ENCODE results near the gene TSR1.
A peak's percentile ranks its signal among the peaks of the same experiment; 100 is the strongest.

The TSR1 gene

GRCh38 chr17:2304931-2305330 is 31.3 kb downstream of the TSR1 start:
- no peak for DNase-seq (ENCODE audit: low read depth)
- no peak for TF ChIP-seq CTCF (IDR thresholded peaks at IDR 0.05; ENCODE audit: low read depth, low read length, missing control alignments)
- H3K4me3 ChIP-seq (ENCODE audit: low read depth, low read length), result no peak overlapping the region

DNA sequence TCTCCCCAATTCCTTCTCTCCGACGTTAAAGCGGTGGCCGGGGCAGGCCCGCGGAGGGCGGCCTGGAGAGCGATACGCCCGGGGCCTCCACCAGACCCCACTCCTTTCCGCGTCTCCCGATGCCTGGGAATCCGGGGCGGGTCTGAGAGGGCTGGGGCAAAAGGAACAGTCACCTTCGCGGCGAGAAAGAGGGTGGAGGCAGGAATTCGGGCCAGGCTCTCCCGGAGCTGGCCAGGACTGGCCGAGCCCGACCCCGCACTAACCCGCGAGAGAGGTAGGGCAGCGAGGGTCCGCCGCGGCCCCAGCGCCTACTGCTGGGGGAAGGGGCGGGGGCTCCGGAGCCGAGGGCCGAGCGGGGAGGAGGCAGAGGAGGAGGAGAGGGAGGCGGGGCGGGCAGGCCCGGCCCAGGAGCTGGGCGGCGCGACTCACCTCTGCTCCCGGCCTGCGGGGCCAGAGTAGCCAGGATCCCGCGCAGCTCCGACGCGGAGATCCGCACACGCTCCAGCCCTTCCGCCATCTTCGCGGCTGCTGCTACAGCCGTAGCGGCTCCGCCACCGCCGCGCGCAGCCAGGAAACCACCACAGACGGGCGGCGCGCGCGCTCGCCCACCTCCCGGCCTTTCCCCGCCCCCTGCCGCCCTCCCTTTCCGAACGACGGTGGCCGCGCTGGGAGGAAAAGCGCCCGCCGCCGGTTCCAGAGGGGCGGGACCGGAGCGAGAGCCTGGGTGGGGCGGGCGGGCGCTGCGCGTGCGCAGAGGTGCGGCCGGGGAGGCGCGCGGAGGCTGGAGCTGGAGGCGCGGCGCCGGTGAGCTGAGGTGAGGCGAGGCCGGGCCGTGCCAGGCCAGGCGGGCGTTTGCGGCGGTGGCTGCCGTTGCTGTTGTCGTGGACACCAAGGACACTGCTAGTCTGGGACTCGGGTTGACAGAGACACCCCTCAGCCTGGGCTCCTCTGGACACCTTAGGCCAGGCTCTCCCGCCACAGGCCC is 32.8 kb downstream of the TSR1 start, which contains the start of the genes SMG6 and SRR:
SMG6 (minus strand) TSS at position 582 of the 985 bp plus-strand sequence; CDS start at position 517, 65 bp downstream.
SRR (plus strand) TSS at position 747 of the 985 bp plus-strand sequence. CDS start 11,611 bp downstream, outside the sequence.
- peak; percentile 40 for DNase-seq (ENCODE audit: low read depth)

DNA sequence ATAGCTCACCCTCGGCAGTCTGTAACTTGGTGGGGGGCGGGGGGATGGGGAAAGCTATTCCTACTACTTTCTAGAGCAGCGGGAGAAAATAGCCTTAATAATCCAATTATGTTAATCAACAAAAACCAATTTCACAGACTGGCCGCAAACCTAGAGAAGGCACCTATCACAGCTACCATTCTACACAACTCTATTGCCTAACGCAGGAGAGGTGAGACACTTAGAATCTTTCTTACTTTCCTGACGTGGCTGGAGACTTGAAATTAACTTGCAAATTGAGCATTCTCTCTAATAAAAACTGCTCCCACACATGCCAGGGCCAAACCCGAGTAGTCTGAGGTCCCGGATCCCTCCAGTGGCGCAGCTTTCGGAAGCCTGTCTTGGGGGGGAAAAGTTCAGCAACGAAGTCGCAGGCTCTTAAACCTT is 33.5 kb downstream of the TSR1 start:
- TF ChIP-seq CTCF (IDR thresholded peaks at IDR 0.05; ENCODE audit: low read depth, low read length, missing control alignments), result no peak
- DNase-seq (ENCODE audit: low read depth), result no peak
- peak overlapping the region; percentile 99 for H3K4me3 ChIP-seq (ENCODE audit: low read depth, low read length)

More for the DNA sequence above, 32.8 kb downstream of the TSR1 start, which contains the start of the genes SMG6 and SRR:
- no peak for TF ChIP-seq CTCF (IDR thresholded peaks at IDR 0.05; ENCODE audit: low read depth, low read length, missing control alignments)
- peak within 1 kb of the TSS; percentile 99 for H3K4me3 ChIP-seq (ENCODE audit: low read depth, low read length)

DNA sequence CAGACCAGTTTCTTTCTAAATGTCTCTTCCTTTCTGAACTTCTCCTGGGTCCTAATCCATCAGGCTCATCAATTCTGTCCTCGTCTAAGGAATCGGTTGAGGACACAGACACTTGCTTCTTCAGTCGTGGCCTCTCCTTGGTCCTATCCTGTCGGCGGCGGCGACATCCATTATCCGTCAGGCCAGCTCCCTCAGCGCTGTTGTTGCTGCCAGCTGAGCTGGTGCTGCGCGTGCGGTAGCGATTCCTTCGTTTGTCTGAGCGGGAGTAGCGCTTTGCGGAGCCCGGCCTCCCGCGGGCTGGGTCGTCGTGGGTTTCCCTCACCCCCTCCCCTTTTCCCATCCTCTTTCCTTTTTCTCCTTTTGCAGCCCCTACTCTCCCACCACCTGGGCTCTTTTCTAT is 36.5 kb downstream of the TSR1 start:
- no peak overlapping the region for H3K4me3 ChIP-seq (ENCODE audit: low read depth, low read length)
- no peak for DNase-seq (ENCODE audit: low read depth)
- TF ChIP-seq CTCF (IDR thresholded peaks at IDR 0.05; ENCODE audit: low read depth, low read length, missing control alignments), result no peak

GRCh38 chr17:2299136-2299535 is 37.1 kb downstream of the TSR1 start:
- H3K4me3 ChIP-seq (ENCODE audit: low read depth, low read length), result no peak overlapping the region
- DNase-seq (ENCODE audit: low read depth), result no peak
- no peak for TF ChIP-seq CTCF (IDR thresholded peaks at IDR 0.05; ENCODE audit: low read depth, low read length, missing control alignments)

GRCh38 chr17:2297023-2297422 is 39.2 kb downstream of the TSR1 start:
- H3K4me3 ChIP-seq (ENCODE audit: low read depth, low read length), result no peak overlapping the region
- no peak for TF ChIP-seq CTCF (IDR thresholded peaks at IDR 0.05; ENCODE audit: low read depth, low read length, missing control alignments)
- no peak for DNase-seq (ENCODE audit: low read depth)

Measured in GM12864 (cell line).